Activated T-cell treated with anti-CD3 and anti-CD28 coated beads for 48 hours (primary cell): ENCODE results near the gene TEAD4.
A peak's percentile ranks its signal among the peaks of the same experiment; 100 is the strongest.
"Not testable (repeated sequence)": the region's sequence is repeated elsewhere in the genome, so short reads cannot be mapped to it uniquely, and the experiment has no call there.

Source experiments
- DNase-seq: peaks from one replicate; pipeline ENCODE4 v3.0.0-alpha.2; 2020; ENCODE audit warnings: low read depth

TEAD4 gene

GRCh38 chr12:3048540-3048939, 89.3 kb downstream of the TEAD4 start:
- DNase-seq, result no peak

GRCh38 chr12:3049176-3049575, 90.0 kb downstream of the TEAD4 start:
- no peak for DNase-seq

DNA sequence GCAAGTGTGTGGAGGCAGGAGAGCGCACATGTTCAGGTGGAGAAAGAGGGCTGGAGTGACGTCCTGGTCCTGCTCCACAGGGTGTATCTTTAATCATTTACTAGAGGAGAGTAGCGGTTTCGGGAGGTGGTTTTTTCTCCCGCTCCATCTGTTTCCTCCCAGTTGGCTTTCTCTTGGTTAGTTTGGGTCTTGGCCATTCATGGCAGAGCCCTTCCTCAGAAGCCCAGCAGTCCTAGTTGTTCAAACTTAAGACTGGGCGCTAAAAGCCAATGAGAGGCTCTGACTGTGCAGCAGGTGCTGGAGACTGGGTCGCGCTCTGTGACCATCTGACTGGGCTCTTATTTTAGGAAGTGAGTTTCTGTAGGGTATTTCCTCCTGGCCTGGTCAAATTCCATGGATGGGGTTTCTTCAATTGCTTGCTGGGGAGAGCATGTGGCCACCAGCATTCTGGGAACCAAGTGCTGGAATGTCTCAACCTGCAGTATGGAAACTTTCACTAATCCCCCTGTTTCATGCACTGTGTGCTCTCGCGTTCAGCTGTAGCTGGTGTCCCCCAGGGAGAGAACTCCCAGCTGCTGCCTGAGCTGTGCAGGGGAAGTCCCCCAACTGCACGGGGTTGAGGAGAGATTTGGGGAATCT, 90.5 kb downstream of the TEAD4 start:
- no peak for DNase-seq

DNA sequence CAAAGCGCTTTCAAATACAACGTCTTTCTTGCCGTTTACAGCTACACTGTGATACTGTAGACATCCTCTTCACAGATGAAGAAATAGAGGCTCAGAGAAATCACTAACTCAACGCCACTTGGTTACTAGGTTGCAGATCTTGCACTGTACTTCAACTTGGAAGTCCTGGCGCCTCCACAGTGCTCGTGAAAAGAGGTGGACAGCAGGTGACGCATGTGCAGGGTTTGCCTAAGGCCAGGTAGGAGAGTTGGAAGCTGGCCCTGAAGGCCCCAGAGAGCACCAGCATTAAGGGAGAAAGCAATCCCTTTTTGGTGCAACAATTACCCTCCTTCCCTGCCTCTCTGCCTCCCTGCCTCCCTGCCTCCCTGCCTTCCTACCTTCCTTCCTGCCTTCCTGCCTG, 95.2 kb downstream of the TEAD4 start:
- no peak for DNase-seq

DNA sequence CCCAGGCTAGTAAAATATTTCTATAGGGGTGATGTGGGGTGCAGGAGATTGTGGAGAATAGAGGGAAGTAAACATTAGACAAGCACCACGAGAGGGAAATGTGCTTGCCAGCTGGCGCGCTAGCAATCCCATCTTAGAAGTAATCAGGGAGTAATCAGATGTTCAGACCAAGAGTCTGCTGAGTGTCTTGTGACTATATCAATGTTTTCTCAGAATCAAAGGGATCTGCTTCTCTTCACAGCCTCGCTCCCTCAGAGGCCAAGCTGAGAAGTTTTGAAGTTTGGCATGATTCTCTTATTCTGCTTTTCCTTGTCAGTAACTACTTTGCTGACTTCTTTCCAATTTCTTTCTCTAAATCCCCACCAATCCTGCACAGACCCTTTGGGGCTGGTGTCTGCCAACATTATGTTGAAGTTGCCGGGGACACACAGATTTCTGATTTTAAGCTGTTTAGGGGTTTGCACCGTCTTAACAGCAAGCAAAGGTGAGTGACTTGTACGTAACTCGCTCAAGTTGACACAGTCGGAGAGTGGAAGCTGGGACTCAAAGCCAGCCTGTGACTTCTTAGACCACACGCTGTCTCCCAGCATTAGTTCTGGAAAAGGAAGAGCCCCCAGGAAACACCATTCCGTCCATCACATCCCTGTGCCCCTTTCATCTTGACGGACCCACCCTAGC, 96.0 kb downstream of the TEAD4 start:
- DNase-seq, result no peak

- no peak for DNase-seq
Measured at GRCh38 chr12:3055704-3056467, 96.7 kb downstream of the TEAD4 start.

DNA sequence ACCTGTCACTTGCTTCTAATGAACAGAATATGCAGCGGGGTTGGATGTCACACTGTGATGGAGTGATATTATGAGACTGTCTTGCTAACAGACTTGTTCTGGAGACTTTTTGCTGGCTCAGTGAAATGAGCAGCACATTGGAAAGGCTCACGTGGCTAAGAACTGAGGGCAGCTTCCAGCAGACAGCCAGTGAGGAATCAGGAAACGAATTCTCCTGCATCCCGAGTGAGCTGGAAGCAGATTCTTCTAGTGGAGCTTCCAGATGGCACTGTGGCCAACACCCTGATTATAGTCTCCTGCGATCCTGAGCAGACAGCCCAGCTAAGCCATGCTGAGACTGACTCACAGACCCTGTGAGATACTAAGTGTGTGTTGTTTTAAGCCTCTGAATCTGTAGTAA, 101.9 kb downstream of the TEAD4 start:
- DNase-seq, result no peak

GRCh38 chr12:3061501-3062215, 102.5 kb downstream of the TEAD4 start:
- DNase-seq, result no peak

DNA sequence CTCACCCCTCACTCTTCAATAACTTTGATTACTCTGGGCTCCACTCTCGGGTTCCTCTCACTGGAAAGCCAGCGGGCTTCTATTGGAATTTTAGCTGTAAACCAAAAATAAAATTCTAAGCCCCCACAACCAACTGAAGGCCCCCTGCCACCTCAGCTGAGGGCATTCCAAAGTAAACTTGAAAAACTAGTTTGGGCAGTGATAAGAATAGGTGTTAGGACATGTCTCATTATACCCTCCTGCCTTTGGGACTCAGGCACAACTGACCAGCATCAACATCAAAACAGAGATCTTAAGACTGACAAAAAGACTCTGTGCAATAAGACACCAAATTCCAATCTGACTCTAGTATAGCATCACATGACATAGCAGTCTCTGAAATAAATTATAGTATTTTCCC, 106.1 kb downstream of the TEAD4 start:
- DNase-seq, result no peak

- DNase-seq, result not testable (repeated sequence)
Measured at GRCh38 chr12:3065846-3066245, 106.6 kb downstream of the TEAD4 start.

GRCh38 chr12:3069714-3070113, 110.5 kb downstream of the TEAD4 start:
- DNase-seq, result no peak

DNA sequence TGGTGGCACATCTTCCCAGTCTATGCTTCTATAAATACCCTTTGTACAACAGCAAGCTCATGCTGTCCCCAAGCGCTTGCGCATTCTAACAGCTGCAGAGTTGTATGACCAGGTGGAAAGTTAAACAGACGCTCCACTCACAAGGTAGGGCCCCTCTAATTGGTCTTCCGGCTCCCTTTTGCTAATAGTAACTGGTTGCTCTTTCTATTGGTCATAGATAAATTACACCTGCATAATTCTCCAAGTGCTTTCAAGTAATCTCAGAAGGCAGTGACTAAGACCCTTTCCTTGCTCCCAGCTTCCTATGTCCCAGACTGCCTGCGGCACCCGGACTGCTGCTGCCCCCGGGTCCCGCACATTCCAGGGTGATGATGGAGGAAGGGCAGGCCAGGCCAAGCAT, 111.9 kb downstream of the TEAD4 start:
- DNase-seq, result no peak

DNA sequence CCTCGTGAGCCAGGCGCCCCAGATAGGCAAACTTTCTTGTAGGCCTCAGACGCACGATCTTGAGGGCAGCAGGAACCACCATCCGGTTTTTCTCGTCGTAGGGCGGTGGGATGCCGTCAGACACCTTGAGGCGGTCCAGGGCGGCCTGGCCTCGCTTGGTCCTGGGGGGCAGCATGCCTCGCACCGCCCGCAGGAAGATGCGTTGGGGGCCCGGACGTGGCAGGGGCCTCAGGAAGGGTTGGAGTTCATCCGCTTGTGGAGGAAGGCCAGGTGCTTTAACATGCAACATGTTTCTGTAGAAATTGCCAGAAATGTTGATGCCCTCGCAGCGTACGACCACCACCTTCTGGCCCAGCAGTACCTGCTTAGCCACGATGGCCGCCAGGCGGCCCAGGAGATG, 112.5 kb downstream of the TEAD4 start:
- DNase-seq, result no peak

DNA sequence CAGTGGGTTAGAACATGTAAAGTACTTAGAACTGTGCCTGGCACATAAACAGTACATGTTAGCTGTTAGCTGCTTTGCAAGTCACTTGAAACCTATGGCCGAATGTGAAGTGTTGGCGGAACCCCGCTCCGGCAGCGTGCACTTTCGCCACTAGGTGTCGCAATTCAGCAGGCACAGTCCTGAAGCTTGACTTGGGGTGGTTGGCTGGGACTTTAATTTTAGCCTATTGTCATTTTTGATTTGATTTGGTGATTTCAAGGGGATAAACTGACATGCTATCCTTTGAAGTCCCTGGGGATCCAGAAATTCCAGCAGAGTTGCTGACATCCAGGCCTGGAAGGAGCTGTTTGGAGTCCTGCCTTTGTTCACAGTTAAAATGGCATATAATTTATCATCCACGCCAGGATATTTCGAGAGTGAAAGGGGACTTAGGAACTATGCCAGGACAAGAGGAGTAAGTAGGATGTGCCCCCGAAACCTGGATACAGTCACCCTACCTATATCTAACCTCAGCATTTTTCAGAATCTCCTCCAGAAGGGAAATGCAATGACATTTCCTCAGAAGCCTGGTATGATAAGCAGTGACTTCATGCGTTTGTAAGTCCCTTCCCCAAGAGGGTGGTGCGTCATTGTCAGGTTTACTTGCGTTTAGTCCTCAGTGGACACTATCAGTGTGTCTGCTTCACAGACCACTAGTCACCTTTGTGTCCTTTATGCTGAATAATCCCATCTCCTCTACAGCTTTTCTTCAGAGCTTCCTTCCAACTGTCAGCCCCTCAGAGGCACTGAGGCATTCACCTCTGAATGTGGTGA, 114.4 kb downstream of the TEAD4 start:
- DNase-seq, result peak; percentile 74

DNA sequence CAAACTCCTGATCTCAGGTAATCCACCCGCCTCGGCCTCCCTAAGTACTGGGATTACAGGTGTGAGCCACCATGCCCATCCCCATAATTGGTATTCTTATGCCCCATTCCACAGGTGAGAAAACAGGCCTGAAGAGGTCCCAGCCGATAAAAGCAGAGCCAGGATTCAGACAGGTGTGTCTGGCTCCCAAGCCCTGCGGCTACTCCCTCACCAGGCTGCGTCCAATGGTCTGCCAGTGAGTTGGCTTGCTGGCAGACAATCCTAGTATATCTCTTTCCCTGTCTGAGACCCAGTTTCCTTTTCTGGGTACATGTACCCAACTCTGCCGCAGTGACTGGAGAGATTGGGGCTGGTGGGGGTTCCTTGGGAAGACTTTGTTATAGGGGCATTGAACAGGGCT, 116.1 kb downstream of the TEAD4 start:
- DNase-seq, result no peak

DNA sequence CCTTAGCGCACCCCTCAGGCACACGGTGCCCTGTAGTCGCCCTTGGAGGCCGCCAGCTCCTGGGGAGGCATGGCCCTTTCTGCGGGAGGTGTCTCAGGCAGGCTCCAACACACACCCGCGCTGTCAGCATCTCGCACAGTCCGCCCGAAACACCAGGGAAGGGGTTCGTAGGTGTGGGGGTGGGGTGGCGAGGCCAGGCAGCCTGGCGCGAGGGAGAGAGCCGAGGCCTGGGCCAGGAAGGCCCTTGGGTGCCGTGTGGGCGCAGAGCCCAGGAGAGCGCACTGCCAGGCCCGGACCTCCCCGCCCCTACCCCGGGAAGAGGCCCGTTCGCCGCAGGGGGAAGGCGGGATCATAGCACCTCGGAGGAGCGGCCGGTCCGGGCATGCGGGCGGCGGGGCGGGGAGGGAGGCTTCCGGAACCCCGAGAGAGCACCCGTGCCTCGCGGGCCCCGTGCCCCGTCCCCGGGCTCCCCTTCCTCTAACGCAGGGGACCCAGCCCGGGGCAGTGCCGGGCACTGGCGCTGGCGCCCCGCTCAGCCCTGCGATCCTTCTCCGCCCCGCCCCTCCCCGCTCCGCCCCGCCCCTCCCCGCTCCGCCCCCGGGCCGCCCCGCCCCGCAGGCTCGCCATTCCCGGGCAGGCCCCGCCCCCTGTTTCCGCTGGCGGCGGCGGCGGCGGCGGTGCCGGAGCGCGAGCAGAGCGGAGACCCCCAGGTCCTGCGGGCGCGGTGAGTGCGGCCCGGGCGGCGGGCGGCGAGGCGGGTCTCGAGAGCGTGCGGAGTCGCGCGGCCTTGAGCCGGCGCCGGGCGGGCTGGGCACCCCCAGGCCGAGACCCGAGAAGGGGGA, 117.8 kb downstream of the TEAD4 start, which contains the start of gene TSPAN9:
Gene TSPAN9 (plus strand): TSS at position 650 of the 842 bp plus-strand sequence. CDS start 123,815 bp downstream, outside the sequence.
- peak; percentile 52 for DNase-seq

DNA sequence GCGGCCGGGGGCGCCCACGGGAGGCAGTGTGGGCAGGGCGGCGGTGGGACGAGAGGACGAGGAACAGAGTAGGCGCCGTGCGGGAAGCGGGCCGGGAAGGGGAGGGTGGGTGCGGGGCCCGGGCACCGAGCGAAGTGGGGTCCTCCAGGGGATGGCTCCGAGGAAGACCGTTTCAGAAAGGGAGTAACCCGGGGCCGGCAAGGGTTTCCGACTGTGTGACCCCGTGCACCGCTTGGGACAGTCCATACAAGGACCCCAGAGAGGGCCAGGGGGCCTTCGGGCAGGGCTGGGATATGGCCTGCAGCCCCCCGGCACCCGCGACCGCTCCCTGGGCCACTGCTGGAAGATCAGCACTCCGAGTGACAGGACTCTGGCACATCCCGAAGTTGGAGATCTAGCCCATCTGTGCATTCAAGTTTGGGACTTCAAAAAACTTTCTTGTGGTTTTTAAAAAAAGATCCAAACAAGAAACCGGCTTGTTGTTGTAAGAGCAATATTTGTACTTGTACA, 118.4 kb downstream of the TEAD4 start:
- no peak for DNase-seq

GRCh38 chr12:3078086-3078820, 119.1 kb downstream of the TEAD4 start:
- no peak for DNase-seq

DNA sequence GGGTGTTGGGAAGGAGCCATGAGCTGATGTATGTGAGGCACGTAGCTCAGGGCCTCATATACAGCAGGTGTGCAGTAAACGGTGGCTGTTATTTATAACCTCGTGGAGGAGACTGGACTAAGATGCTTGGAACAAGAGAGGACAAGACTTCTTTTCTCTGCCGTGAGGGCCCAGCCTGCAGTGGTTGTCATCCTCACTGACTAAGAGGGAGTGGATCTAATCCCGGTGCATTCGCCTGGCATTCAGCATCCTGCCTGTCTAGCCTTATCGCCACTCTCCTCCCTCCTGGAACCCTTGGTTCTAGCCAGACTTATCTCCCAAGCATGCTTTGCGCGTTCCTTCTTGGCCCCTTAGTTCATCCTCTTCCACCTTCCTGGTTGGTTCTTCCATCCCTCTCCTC, 121.9 kb downstream of the TEAD4 start:
- DNase-seq, result no peak

- DNase-seq, result no peak
Measured at GRCh38 chr12:3081886-3082285, 122.7 kb downstream of the TEAD4 start.
